Keratinocyte (primary cell): ENCODE measurements around the gene TTPAL. TPM values are rescaled to one million over a fixed set of nuclear protein-coding genes. Genes with fewer than 3 reads are reported as not detected.

Experiments used
- DNase-seq: peaks from one replicate; pipeline ENCODE4 v3.0.0-alpha.2; 2011; ENCODE audit warnings: low read depth, missing footprints, low spot score
- FAIRE-seq: peaks from 2 replicates; lab custom pipeline; 2011; peaks lifted over from hg19 to GRCh38; lab: Jason Lieb, UNC
- H2AFZ ChIP-seq: 2 replicates; pipeline ENCODE4 v1.6.0; 2012; ENCODE audit warnings: low read length, control low read depth, inconsistent platforms; ENCODE audit not compliant: control insufficient read depth
- H3K27ac ChIP-seq: 2 replicates; pipeline ENCODE4 v1.5.1; 2011; ENCODE audit warnings: low read length; ENCODE audit not compliant: control insufficient read depth, insufficient read depth
- H3K27me3 ChIP-seq: 3 replicates; pipeline ENCODE4 v1.6.0; 2011; ENCODE audit warnings: low read length; ENCODE audit not compliant: control insufficient read depth, insufficient read depth; ENCODE audit errors: extremely low read depth
- H3K36me3 ChIP-seq, 2 experiments: 2 replicates in 1 of 2; 3 replicates in 1 of 2; pipeline ENCODE4 v1.5.1; 2011; ENCODE audit warnings: low read length in 2 of 2, mild to moderate bottlenecking in 1 of 2; ENCODE audit not compliant: control insufficient read depth in 2 of 2, insufficient read depth in 2 of 2; ENCODE audit errors: extremely low read depth in 1 of 2
- H3K4me1 ChIP-seq: 3 replicates; pipeline ENCODE4 v1.5.1; 2011; ENCODE audit warnings: low read length; ENCODE audit not compliant: control insufficient read depth, insufficient read depth; ENCODE audit errors: extremely low read depth
- H3K4me2 ChIP-seq: 3 replicates; pipeline ENCODE4 v1.6.0; 2011; ENCODE audit warnings: low read depth, low read length; ENCODE audit not compliant: control insufficient read depth, insufficient read depth; ENCODE audit errors: extremely low read depth
- H3K4me3 ChIP-seq, 3 experiments: fragments of 200-600 bp in 1 of 3; sonication (generic) in 1 of 3; 2 replicates in 2 of 3; 3 replicates in 1 of 3; pipeline ENCODE4 v1.5.1; 2011 to 2016; ENCODE audit warnings: low read length in 3 of 3, mild to moderate bottlenecking in 3 of 3, control low read depth in 2 of 3, inconsistent platforms in 1 of 3, low read depth in 1 of 3, mixed read lengths in 1 of 3, mixed run types in 1 of 3, moderate library complexity in 1 of 3; ENCODE audit not compliant: control insufficient read depth in 2 of 3, insufficient read depth in 2 of 3; ENCODE audit errors: extremely low read depth in 1 of 3
- H3K79me2 ChIP-seq: 2 replicates; pipeline ENCODE4 v1.6.0; 2012; ENCODE audit warnings: low read length; ENCODE audit not compliant: control insufficient read depth, insufficient read depth
- H3K9ac ChIP-seq: 3 replicates; pipeline ENCODE4 v1.6.0; 2011; ENCODE audit warnings: low read length; ENCODE audit not compliant: control insufficient read depth, insufficient read depth; ENCODE audit errors: extremely low read depth
- H3K9me1 ChIP-seq: 3 replicates; pipeline ENCODE4 v1.6.0; 2011; ENCODE audit warnings: low read length; ENCODE audit not compliant: control insufficient read depth, insufficient read depth; ENCODE audit errors: extremely low read depth
- H3K9me3 ChIP-seq: 2 replicates; pipeline ENCODE4 v1.5.1; 2012; ENCODE audit warnings: low read depth, low read length; ENCODE audit not compliant: control insufficient read depth
- H4K20me1 ChIP-seq: 3 replicates; pipeline ENCODE4 v1.6.0; 2011; ENCODE audit warnings: low read length; ENCODE audit not compliant: control insufficient read depth, insufficient read depth; ENCODE audit errors: extremely low read depth
- EZH2 ChIP-seq: IDR thresholded peaks from one replicate; pipeline ENCODE4 v1.6.1; 2012; ENCODE audit warnings: inconsistent platforms, mild to moderate bottlenecking, low read length, moderate library complexity
- dilution Hi-C: fragments of 300-500 bp; cut with MboI; formaldehyde crosslinking; loops from one replicate; pipeline ENCODE4 v1.7.0; 2020; ENCODE audit warnings: low sequenced_read_pairs; ENCODE audit not compliant: extremely low pct_ligation_motif_present
- polyA plus RNA-seq, 5 experiments: library from polyadenylated mRNA; depleted of rRNA in 3 of 5; stranded (reverse) in 3 of 5; stranded (forward) in 1 of 5; unstranded in 1 of 5; fragments of >200 nt; gene quantifications; 1 replicate in 1 of 5; 2 replicates in 3 of 5; 3 replicates in 1 of 5; pipeline versions ENCODE4 v1.2.1 to v1.2.3, GENCODE V29; 2011 to 2012; ENCODE audit warnings: missing spikeins in 2 of 5, low read depth in 1 of 5, low replicate concordance in 1 of 5
- TF ChIP-seq, protein P1 (sequence below), 3 experiments: IDR thresholded peaks in 1 of 3; conservative IDR thresholded peaks in 1 of 3; optimal IDR thresholded peaks in 1 of 3; 2 replicates in 2 of 3; 3 replicates in 1 of 3; pipeline versions ENCODE3 to v1.5.1; 2011; ENCODE audit warnings: low read length in 3 of 3, mild to moderate bottlenecking in 3 of 3, moderate library complexity in 2 of 3, control low read depth in 1 of 3, inconsistent platforms in 1 of 3; ENCODE audit not compliant: insufficient read depth in 2 of 3; ENCODE audit errors: extremely low read depth in 1 of 3

TTPAL gene
- polyA plus RNA-seq, 1 donor (not counting 4 experiments of a cell fraction or from before 2014, with no cell fraction given) = 20.0 TPM

DNA sequence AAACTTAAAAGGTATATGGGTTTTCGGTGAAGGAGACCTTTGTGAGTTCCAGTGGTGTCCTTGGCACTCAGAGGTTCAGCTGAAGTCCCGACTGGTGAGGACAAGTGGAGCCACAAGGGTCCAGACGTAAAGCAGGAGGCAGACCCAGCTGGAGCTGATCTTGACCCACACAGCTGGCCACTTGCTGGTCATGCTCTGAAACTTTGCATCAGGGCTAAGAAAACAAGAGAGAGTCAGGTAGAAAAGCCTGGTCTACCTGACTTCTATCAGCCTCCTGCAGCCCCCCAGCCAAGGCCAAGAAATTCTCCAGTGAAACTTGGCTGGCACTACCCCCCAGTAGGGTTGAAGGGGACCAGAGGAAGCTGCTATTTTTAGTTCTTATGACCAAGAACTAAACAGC, 24.5 kb downstream of the TTPAL start:
- peaks cover 27% of the 10 kb centered on the region for H3K4me1 ChIP-seq
- H4K20me1 ChIP-seq = no peaks in the 10 kb centered on the region
- no peak overlapping the region for H3K27ac ChIP-seq
- no peak overlapping the region for H2AFZ ChIP-seq
- no peak overlapping the region for H3K4me3 ChIP-seq
- no peak overlapping the region for H3K9ac ChIP-seq
- no peaks in the 10 kb centered on the region for H3K9me3 ChIP-seq
- H3K27me3 ChIP-seq = no peaks in the 10 kb centered on the region
- DNase-seq (no peak), FAIRE-seq (no peak)
- no peaks in the 10 kb centered on the region for H3K9me1 ChIP-seq
- no peak for TF ChIP-seq EZH2
- TF ChIP-seq, protein P1, sequence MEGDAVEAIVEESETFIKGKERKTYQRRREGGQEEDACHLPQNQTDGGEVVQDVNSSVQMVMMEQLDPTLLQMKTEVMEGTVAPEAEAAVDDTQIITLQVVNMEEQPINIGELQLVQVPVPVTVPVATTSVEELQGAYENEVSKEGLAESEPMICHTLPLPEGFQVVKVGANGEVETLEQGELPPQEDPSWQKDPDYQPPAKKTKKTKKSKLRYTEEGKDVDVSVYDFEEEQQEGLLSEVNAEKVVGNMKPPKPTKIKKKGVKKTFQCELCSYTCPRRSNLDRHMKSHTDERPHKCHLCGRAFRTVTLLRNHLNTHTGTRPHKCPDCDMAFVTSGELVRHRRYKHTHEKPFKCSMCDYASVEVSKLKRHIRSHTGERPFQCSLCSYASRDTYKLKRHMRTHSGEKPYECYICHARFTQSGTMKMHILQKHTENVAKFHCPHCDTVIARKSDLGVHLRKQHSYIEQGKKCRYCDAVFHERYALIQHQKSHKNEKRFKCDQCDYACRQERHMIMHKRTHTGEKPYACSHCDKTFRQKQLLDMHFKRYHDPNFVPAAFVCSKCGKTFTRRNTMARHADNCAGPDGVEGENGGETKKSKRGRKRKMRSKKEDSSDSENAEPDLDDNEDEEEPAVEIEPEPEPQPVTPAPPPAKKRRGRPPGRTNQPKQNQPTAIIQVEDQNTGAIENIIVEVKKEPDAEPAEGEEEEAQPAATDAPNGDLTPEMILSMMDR (optimal IDR thresholded peaks at IDR 0.05 in 1 of 3, IDR thresholded peaks at IDR 0.05 in 1 of 3, conservative IDR thresholded peaks at IDR 0.05 in 1 of 3; ENCODE audit: extremely low read depth in 1 of 3, insufficient read depth in 2 of 3, low read length in 3 of 3) = no peak
- H3K4me2 ChIP-seq = no peak overlapping the region
- dilution Hi-C loops = no loop called here
- H3K36me3 ChIP-seq = peaks cover 23 to 44% of the 10 kb centered on the region in 2 experiments
- H3K79me2 ChIP-seq = no peaks in the 10 kb centered on the region

DNA sequence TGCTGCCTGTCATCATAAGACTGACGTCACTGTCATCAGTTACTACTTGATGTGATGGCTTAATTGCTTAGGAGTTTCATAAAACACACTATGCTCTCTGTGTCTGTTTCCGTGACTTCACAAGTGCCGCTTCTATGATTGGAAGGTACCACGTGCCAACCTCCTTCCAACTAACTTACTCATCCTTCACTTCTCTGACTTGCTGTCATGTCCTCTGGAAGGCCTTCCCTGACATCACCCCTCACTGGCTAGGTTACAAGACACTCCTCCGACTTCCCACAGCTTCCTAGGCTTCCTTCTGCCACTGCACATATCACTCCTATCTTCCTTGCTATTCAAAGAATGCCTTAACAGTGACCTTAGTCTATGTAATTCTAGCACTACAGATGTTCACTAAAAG, 25.8 kb downstream of the TTPAL start:
- dilution Hi-C loops = no loop called here
- Histone ChIP-seq H3K4me1 (peaks cover 15% of the 10 kb centered on the region), H3K9me1 (no peaks in the 10 kb centered on the region), H3K27me3 (no peaks in the 10 kb centered on the region), H4K20me1 (no peaks in the 10 kb centered on the region), H3K36me3 (peaks cover 23 to 44% of the 10 kb centered on the region in 2 experiments), H3K4me2 (no peak overlapping the region), H3K9me3 (no peaks in the 10 kb centered on the region), H2AFZ (no peak overlapping the region), H3K4me3 (no peak overlapping the region), H3K79me2 (no peaks in the 10 kb centered on the region), H3K9ac (no peak overlapping the region), H3K27ac (no peak overlapping the region)
- TF ChIP-seq, protein P1 (optimal IDR thresholded peaks at IDR 0.05 in 1 of 3, IDR thresholded peaks at IDR 0.05 in 1 of 3, conservative IDR thresholded peaks at IDR 0.05 in 1 of 3; ENCODE audit: extremely low read depth in 1 of 3, insufficient read depth in 2 of 3, low read length in 3 of 3) = no peak
- no peak for TF ChIP-seq EZH2
- DNase-seq (no peak), FAIRE-seq (no peak)
